Liver (tissue), 9 donors: ENCODE measurements around the gene SIGLEC10. TPM values are rescaled to one million over a fixed set of nuclear protein-coding genes. Genes with fewer than 3 reads are reported as not detected.

Source experiments
- DNase-seq: peaks from one replicate; pipeline ENCODE4 v3.0.0-alpha.2; 2017; ENCODE audit warnings: low spot score
- H3K27ac ChIP-seq, 2 donors: one replicate each; pipeline ENCODE4 v1.7.0; 2013; ENCODE audit warnings: inconsistent platforms in 2 of 2, low read length in 2 of 2, control low read depth in 1 of 2, low read depth in 1 of 2, mild to moderate bottlenecking in 1 of 2
- H3K27me3 ChIP-seq, 4 donors: one replicate each; pipeline versions ENCODE4 v1.6.1 to v1.7.0; 2013; ENCODE audit warnings: low read length in 3 of 4, inconsistent platforms in 1 of 4, mild to moderate bottlenecking in 1 of 4, moderate library complexity in 1 of 4; ENCODE audit not compliant: control insufficient read depth in 4 of 4, insufficient read depth in 4 of 4
- H3K36me3 ChIP-seq, 4 donors: one replicate each; pipeline versions ENCODE4 v1.6.1 to v1.7.0; 2013; ENCODE audit warnings: low read length in 3 of 4, mild to moderate bottlenecking in 3 of 4, low read depth in 1 of 4, moderate library complexity in 1 of 4; ENCODE audit not compliant: control insufficient read depth in 4 of 4, insufficient read depth in 3 of 4
- H3K4me1 ChIP-seq, 4 donors: one replicate each; pipeline versions ENCODE4 v1.6.1 to v1.7.0; 2013; ENCODE audit warnings: low read length in 3 of 4, mild to moderate bottlenecking in 3 of 4, moderate library complexity in 1 of 4; ENCODE audit not compliant: control insufficient read depth in 4 of 4, insufficient read depth in 4 of 4
- H3K4me3 ChIP-seq, 3 donors: one replicate each; pipeline versions ENCODE4 v1.6.1 to v1.7.0; 2013; ENCODE audit warnings: low read length in 3 of 3, control low read depth in 1 of 3, low read depth in 1 of 3, mild to moderate bottlenecking in 1 of 3
- H3K9ac ChIP-seq, 2 donors: one replicate each; pipeline ENCODE4 v1.7.0; 2013; ENCODE audit warnings: low read length in 2 of 2, mild to moderate bottlenecking in 2 of 2, moderate library complexity in 2 of 2, control low read depth in 1 of 2, low read depth in 1 of 2
- H3K9me3 ChIP-seq, 4 donors: one replicate each; pipeline versions ENCODE4 v1.6.1 to v1.7.0; 2013; ENCODE audit warnings: low read length in 3 of 4; ENCODE audit not compliant: control insufficient read depth in 4 of 4
- ATF3 ChIP-seq: IDR thresholded peaks from 2 replicates; pipeline ENCODE4 v1.6.1; 2016; ENCODE audit warnings: antibody characterized with exemption
- CTCF ChIP-seq: fragments of 150-350 bp; IDR thresholded peaks from 2 replicates; pipeline ENCODE4 v1.5.1; 2017; ENCODE audit warnings: improper control_type of control experiment, low read depth, low read length; ENCODE audit not compliant: missing input control
- EGR1 ChIP-seq, 2 donors: IDR thresholded peaks; 2 replicates each; pipeline ENCODE4 v1.6.1; 2016 to 2018; ENCODE audit warnings: antibody characterized with exemption in 2 of 2, low read depth in 2 of 2
- FOXA1 ChIP-seq: IDR thresholded peaks from 2 replicates; pipeline ENCODE4 v1.6.1; 2016; ENCODE audit warnings: antibody characterized with exemption
- FOXA2 ChIP-seq: IDR thresholded peaks from 2 replicates; pipeline ENCODE4 v1.6.1; 2016; ENCODE audit warnings: antibody characterized with exemption
- GABPA ChIP-seq, 2 donors: IDR thresholded peaks in 1 of 2; conservative IDR thresholded peaks in 1 of 2; 2 replicates each; pipeline ENCODE4 v1.6.1; 2016; ENCODE audit warnings: antibody characterized with exemption in 2 of 2, mild to moderate bottlenecking in 1 of 2, moderate library complexity in 1 of 2
- HNF4A ChIP-seq, 2 donors: conservative IDR thresholded peaks; 2 replicates each; pipeline ENCODE4 v1.6.1; 2016; ENCODE audit warnings: antibody characterized with exemption in 2 of 2, mild to moderate bottlenecking in 2 of 2
- HNF4G ChIP-seq: IDR thresholded peaks from 2 replicates; pipeline ENCODE4 v1.6.1; 2016; ENCODE audit warnings: antibody characterized with exemption
- JUND ChIP-seq, 2 donors: IDR thresholded peaks; 2 replicates each; pipeline ENCODE4 v1.6.1; 2016; ENCODE audit warnings: antibody characterized with exemption in 2 of 2
- MAX ChIP-seq: IDR thresholded peaks from 2 replicates; pipeline ENCODE4 v1.6.1; 2016; ENCODE audit warnings: antibody characterized with exemption
- NR2F2 ChIP-seq: IDR thresholded peaks from 2 replicates; pipeline ENCODE4 v1.6.1; 2016; ENCODE audit warnings: antibody characterized with exemption
- RAD21 ChIP-seq, 2 donors: IDR thresholded peaks; 2 replicates each; pipeline ENCODE4 v1.6.1; 2016; ENCODE audit warnings: antibody characterized with exemption in 2 of 2, mild to moderate bottlenecking in 2 of 2
- REST ChIP-seq: IDR thresholded peaks from 2 replicates; pipeline ENCODE4 v1.6.1; 2016; ENCODE audit warnings: antibody characterized with exemption, mild to moderate bottlenecking
- RXRA ChIP-seq, 2 donors: IDR thresholded peaks; 2 replicates each; pipeline ENCODE4 v1.6.1; 2017 to 2018; ENCODE audit warnings: antibody characterized with exemption in 2 of 2, mild to moderate bottlenecking in 1 of 2
- SP1 ChIP-seq: IDR thresholded peaks from 2 replicates; pipeline ENCODE4 v1.6.1; 2018; ENCODE audit warnings: antibody characterized with exemption, mild to moderate bottlenecking
- TAF1 ChIP-seq: conservative IDR thresholded peaks from 2 replicates; pipeline ENCODE4 v1.6.1; 2016; ENCODE audit warnings: antibody characterized with exemption, mild to moderate bottlenecking
- YY1 ChIP-seq: IDR thresholded peaks from 2 replicates; pipeline ENCODE4 v1.6.1; 2016; ENCODE audit warnings: antibody characterized with exemption, mild to moderate bottlenecking
- ZBTB33 ChIP-seq: IDR thresholded peaks from 2 replicates; pipeline ENCODE4 v1.6.1; 2016; ENCODE audit warnings: antibody characterized with exemption
- WGBS: extraction: QIAGEN DNeasy Blood & Tissue Kit; methylation state at CpG from one replicate; pipeline ENCODE4 v1.1.7; 2013; 5-methylcytosine and 5-hydroxymethylcytosine counted together
- polyA plus RNA-seq, 2 donors: library from polyadenylated mRNA; stranded (reverse) in 1 of 2; unstranded in 1 of 2; fragments of 200-250 nt in 1 of 2; fragments of >200 nt in 1 of 2; fragmentation: Nextera tagmentation in 1 of 2; extraction: Ambion mirVana in 1 of 2; gene quantifications; one replicate each; pipeline versions ENCODE4 v1.2.1 to v1.2.3, GENCODE V29; 2013 to 2015
- total RNA-seq, 2 donors: library from RNA; depleted of rRNA; stranded (reverse); fragments of >200 nt; gene quantifications; one replicate each; pipeline ENCODE4 v1.2.3, GENCODE V29; 2014
- donor health status: healthy.
- donor health status: healthy.
- donor health status: healthy.
- donor health status: healthy.
- donor health status: healthy.

SIGLEC10 gene
- total and polyA plus RNA-seq, 4 donors: 1.7 to 8.4 (median 6.5) TPM

GRCh38 chr19:51365211-51365964 is 52.1 kb downstream of the SIGLEC10 start:
- H3K9ac ChIP-seq: peak overlapping the region; percentile 100
- 12% methylated on average over 10 of the region's 10 CpGs for WGBS
- DNase-seq: peak; percentile 56
- no peaks in the 10 kb centered on the region for H3K9me3 ChIP-seq
- TF ChIP-seq JUND (IDR thresholded peaks at IDR 0.05) (no peak), RAD21 (IDR thresholded peaks at IDR 0.05) (peak; percentile 21 to 38), HNF4A (conservative IDR thresholded peaks at IDR 0.05) (peak; percentile 50 to 55), SP1 (peak; percentile 61), ZBTB33 (no peak), ATF3 (no peak), YY1 (peak; percentile 67), MAX (no peak), NR2F2 (no peak), FOXA1 (no peak), RXRA (IDR thresholded peaks at IDR 0.05) (peak; percentile 32 to 42), TAF1 (peak; percentile 86), EGR1 (IDR thresholded peaks at IDR 0.05; ENCODE audit: low read depth in 2 of 2) (no peak), FOXA2 (peak; percentile 6), GABPA (IDR thresholded peaks at IDR 0.05 in 1 of 2, conservative IDR thresholded peaks at IDR 0.05 in 1 of 2) (no peak), HNF4G (no peak), REST (peak; percentile 54), CTCF (no peak)
- no peaks in the 10 kb centered on the region for H3K27me3 ChIP-seq
- H3K36me3 ChIP-seq: no peaks in the 10 kb centered on the region
- peak overlapping the region; percentile 67 to 98 (median 91) for H3K4me3 ChIP-seq
- peaks cover 2 to 50% (median 28%) of the 10 kb centered on the region in 4 donors for H3K4me1 ChIP-seq
- H3K27ac ChIP-seq: peak overlapping the region; percentile 98 to 99
